GM12878 (cell line): ENCODE measurements around the gene CXCL9. TPM values are rescaled to one million over a fixed set of nuclear protein-coding genes. Genes with fewer than 3 reads are reported as not detected.

Source experiments
- ATAC-seq: fragments of 200-7000 bp; cut with Tn5 transposase; 3 replicates; pipeline ENCODE4 v1.9.1; 2020; ENCODE audit warnings: mild to moderate bottlenecking, moderate library complexity
- BruUV-seq: library from RNA; stranded (reverse); fragments of 400-500 nt; replicated peaks from 2 replicates; lab custom pipeline; 2021; lab: Mats Ljungman, UMichigan
- CTCF ChIA-PET: fragments of 300-600 bp; sonication (Branson Sonifier 250); formaldehyde crosslinking; extraction: SDS; loops from one replicate; lab custom pipeline; 2021; ENCODE audit warnings: inconsistent platforms; lab: Yijun Ruan, JAX
- POLR2A ChIA-PET: fragments of 350-600 bp; formaldehyde crosslinking; extraction: SDS; loops from one replicate; lab custom pipeline; 2021; ENCODE audit warnings: inconsistent platforms; lab: Charles Lee
- RAD21 ChIA-PET: fragments of 300-600 bp; sonication (Branson Sonifier 250); formaldehyde crosslinking; loops from one replicate; lab custom pipeline; 2023; ENCODE audit warnings: antibody characterized with exemption; ENCODE audit not compliant: unreplicated experiment; lab: Charles Lee
- SMC1A ChIA-PET: fragments of 300-600 bp; sonication (Branson Sonifier 250); formaldehyde crosslinking; loops from one replicate; lab custom pipeline; 2023; ENCODE audit not compliant: unreplicated experiment, uncharacterized antibody; lab: Charles Lee
- DNase-seq: peaks from one replicate; pipeline ENCODE4 v3.0.0-alpha.2; 2011; ENCODE audit warnings: low read depth, low spot score
- FAIRE-seq: peaks from 3 replicates; lab custom pipeline; 2011; peaks lifted over from hg19 to GRCh38; lab: Jason Lieb, UNC
- H2AFZ ChIP-seq: 2 replicates; pipeline ENCODE4 v1.6.0; 2011; ENCODE audit warnings: low read depth, low read length, control low read depth; ENCODE audit not compliant: control insufficient read depth
- H3K27ac ChIP-seq: 2 replicates; pipeline ENCODE4 v1.5.1; 2011; ENCODE audit warnings: control low read depth; ENCODE audit not compliant: control insufficient read depth, insufficient read depth
- H3K27me3 ChIP-seq, 2 experiments: replicated peaks in 1 of 2; 2 replicates each; pipeline versions ENCODE4 v1.6.0 to v1.6.1; 2011; ENCODE audit warnings: low read length in 1 of 2; ENCODE audit not compliant: control insufficient read depth in 2 of 2, insufficient read depth in 2 of 2
- H3K36me3 ChIP-seq, 2 experiments: 2 replicates each; pipeline ENCODE4 v1.5.1; 2011; ENCODE audit warnings: low read length in 1 of 2; ENCODE audit not compliant: control insufficient read depth in 2 of 2, insufficient read depth in 2 of 2
- H3K4me1 ChIP-seq: 2 replicates; pipeline ENCODE4 v1.6.1; 2011; ENCODE audit warnings: mild to moderate bottlenecking, low read length, moderate library complexity, mixed read lengths; ENCODE audit not compliant: control insufficient read depth, insufficient read depth
- H3K4me2 ChIP-seq: 2 replicates; pipeline ENCODE4 v1.6.0; 2011; ENCODE audit warnings: control low read depth; ENCODE audit not compliant: control insufficient read depth, insufficient read depth
- H3K4me3 ChIP-seq: fragments of 200-600 bp; sonication (generic); 2 replicates; pipeline ENCODE4 v1.5.1; 2016
- H3K79me2 ChIP-seq: 2 replicates; pipeline ENCODE4 v1.6.0; 2011; ENCODE audit warnings: low read length; ENCODE audit not compliant: control insufficient read depth, insufficient read depth
- H3K9ac ChIP-seq: 2 replicates; pipeline ENCODE4 v1.8.0; 2011; ENCODE audit warnings: low read length, control low read depth, mixed read lengths; ENCODE audit not compliant: control insufficient read depth, insufficient read depth
- H3K9me3 ChIP-seq: replicated peaks from 3 replicates; pipeline ENCODE4 v1.5.1; 2011; ENCODE audit warnings: mild to moderate bottlenecking, low read length; ENCODE audit not compliant: control insufficient read depth, insufficient read depth
- H4K20me1 ChIP-seq: 2 replicates; pipeline ENCODE4 v1.6.0; 2011; ENCODE audit not compliant: control insufficient read depth, insufficient read depth
- CHD1 ChIP-seq: IDR thresholded peaks from 2 replicates; pipeline ENCODE4 v1.6.1; 2012; ENCODE audit warnings: low read depth, low read length, improper control_type of control experiment
- EED ChIP-seq: sonication (generic); IDR thresholded peaks from 2 replicates; pipeline ENCODE4 v1.6.1; 2016; ENCODE audit warnings: antibody characterized with exemption, low read depth
- MLLT1 ChIP-seq: fragments of 450-650 bp; IDR thresholded peaks from 2 replicates; pipeline ENCODE4 v1.6.1; 2016; ENCODE audit warnings: mild to moderate bottlenecking
- MYC ChIP-seq: IDR thresholded peaks from 2 replicates; pipeline ENCODE4 v1.6.1; 2011; ENCODE audit warnings: mild to moderate bottlenecking, low read length, moderate library complexity, inconsistent platforms; ENCODE audit not compliant: insufficient read depth, insufficient replicate concordance, insufficient read length, severe bottlenecking
- PAX5 ChIP-seq: IDR thresholded peaks from 2 replicates; pipeline ENCODE4 v1.6.1; 2011; ENCODE audit warnings: low read depth, low read length, borderline replicate concordance
- PKNOX1 ChIP-seq: fragments of 450-650 bp; IDR thresholded peaks from 2 replicates; pipeline ENCODE4 v1.6.1; 2016; ENCODE audit warnings: mild to moderate bottlenecking
- RB1 ChIP-seq: fragments of 450-650 bp; formaldehyde crosslinking; IDR thresholded peaks from 2 replicates; pipeline ENCODE4 v1.6.1; 2017; ENCODE audit warnings: mild to moderate bottlenecking, borderline replicate concordance
- ZNF687 ChIP-seq: fragments of 450-650 bp; IDR thresholded peaks from 2 replicates; pipeline ENCODE4 v1.6.1; 2017; ENCODE audit warnings: mild to moderate bottlenecking, moderate library complexity
- WGBS: methylation state at CpG from one replicate; pipeline ENCODE4 v1.1.6; 2016; ENCODE audit warnings: low lambda C conversion rate; ENCODE audit not compliant: insufficient replicate concordance, insufficient coverage; ENCODE audit errors: missing lambda C conversion rate; 5-methylcytosine and 5-hydroxymethylcytosine counted together
- in situ Hi-C: fragments of 300-500 bp; cut with MboI; formaldehyde crosslinking; loops from 9 replicates; pipeline ENCODE4 v1.14.3; 2018; ENCODE audit warnings: mixed read lengths
- intact Hi-C: fragments of 100-400 bp; cut with micrococcal nuclease; formaldehyde crosslinking; loops from one replicate; pipeline ENCODE4 v1.14.2; 2022; ENCODE audit not compliant: unreplicated experiment
- polyA plus RNA-seq, 11 experiments: library from polyadenylated mRNA; depleted of rRNA in 4 of 11; unstranded in 6 of 11; stranded (reverse) in 5 of 11; fragments of >200 nt; fragmentation: Nextera tagmentation in 4 of 11; fragmentation: Illumina TruSeq in 1 of 11; extraction: Ambion mirVana in 4 of 11; extraction: Trizol in 1 of 11; gene quantifications; 1 replicate in 1 of 11; 2 replicates in 10 of 11; pipeline versions ENCODE4 v1.2.1 to v1.2.3, GENCODE V29; 2011 to 2016; ENCODE audit warnings: inconsistent platforms in 2 of 11, missing spikeins in 2 of 11, low read depth in 1 of 11
- total RNA-seq, 4 experiments: library from RNA; depleted of rRNA in 3 of 4; stranded (reverse); fragments of >200 nt in 3 of 4; fragmentation: Illumina TruSeq in 1 of 4; extraction: Trizol in 1 of 4; gene quantifications; 2 replicates each; pipeline versions ENCODE4 v1.2.1 to v1.2.3, GENCODE V29; 2013 to 2021

The CXCL9 gene
- total and polyA plus RNA-seq, 10 of the 15 experiments (the other 5 are each of a cell fraction or from before 2014, with no cell fraction given), result 0.03 to 0.46 (median 0.22) TPM; not detected in 1

GRCh38 chr4:76022031-76022430, 14.7 kb upstream of the CXCL9 start:
- H3K4me1 ChIP-seq, result peaks cover 4% of the 10 kb centered on the region
- CTCF ChIA-PET, result no interaction called here
- in situ Hi-C loops, result no loop called here
- H3K9ac ChIP-seq, result no peak overlapping the region
- H3K4me3 ChIP-seq, result no peak overlapping the region
- WGBS, result 24% methylated on average over 4 of the region's 4 CpGs
- ATAC-seq, result no peak
- no peak for TF ChIP-seq RB1
- no peak for TF ChIP-seq PKNOX1
- TF ChIP-seq, all 136 proteins: peak for 0
- Histone ChIP-seq H3K4me2 (no peak overlapping the region), H3K27me3 (no peaks in the 10 kb centered on the region), H3K79me2 (no peaks in the 10 kb centered on the region), H2AFZ (no peak overlapping the region), H3K9me3 (no peaks in the 10 kb centered on the region; the same call in 2 of the 3 replicates), H4K20me1 (no peaks in the 10 kb centered on the region), H3K27ac (no peak overlapping the region), H3K36me3 (no peaks in the 10 kb centered on the region)
- no TSS peak for BruUV-seq
- FAIRE-seq (no peak), DNase-seq (no peak)
- intact Hi-C loops, result no loop called here
- ChIA-PET POLR2A (no interaction called here), SMC1A (interaction anchor here (1.0 to 1.6 kb wide), 4 partner anchors 26 to 41 kb away, joined by 3 to 5 read pairs (median 4); no protein-coding TSS in a partner anchor), RAD21 (no interaction called here)

- no peak for FAIRE-seq
- RAD21 ChIA-PET, result no interaction called here
- SMC1A ChIA-PET, result interaction anchor here (1.0 to 1.7 kb wide), 2 partner anchors 37 to 39 kb away, joined by 4 to 5 read pairs; no protein-coding TSS in a partner anchor
- Histone ChIP-seq H3K4me1 (peaks cover 40% of the 10 kb centered on the region), H3K4me2 (no peak overlapping the region), H3K9ac (no peak overlapping the region), H2AFZ (no peak overlapping the region), H3K79me2 (no peaks in the 10 kb centered on the region), H3K27me3 (no peaks in the 10 kb centered on the region), H3K27ac (no peak overlapping the region), H3K36me3 (no peaks in the 10 kb centered on the region), H3K4me3 (no peak overlapping the region), H4K20me1 (no peaks in the 10 kb centered on the region), H3K9me3 (no peaks in the 10 kb centered on the region; the same call in 2 of the 3 replicates)
- in situ Hi-C loops (no loop called here), intact Hi-C loops (no loop called here)
- CTCF ChIA-PET, result interaction anchor here (2.2 kb wide), 1 partner anchor 22 kb away, joined by 5 read pairs; no protein-coding TSS in a partner anchor
- no peak for ATAC-seq
- BruUV-seq, result no TSS peak
- no peak for DNase-seq
- POLR2A ChIA-PET, result no interaction called here
- 89% methylated on average over 3 of the region's 3 CpGs for WGBS
- TF ChIP-seq EED, result no peak
- no peak for TF ChIP-seq MLLT1
- no peak for TF ChIP-seq PAX5
- no peak for TF ChIP-seq MYC
- TF ChIP-seq CHD1, result no peak
- TF ChIP-seq ZNF687, result no peak
Observed at GRCh38 chr4:76017056-76017686, 9.9 kb upstream of the CXCL9 start.
